Suprapubic skin (tissue), 4 donors: Measurements from ENCODE around the gene SLCO3A1.

ENCODE experiments used
- POLR2A ChIP-seq, 2 donors: fragments of 450-650 bp; IDR thresholded peaks; one replicate each; pipeline ENCODE4 v1.6.1; 2017; ENCODE audit warnings: antibody characterized with exemption in 2 of 2, mild to moderate bottlenecking in 2 of 2, moderate library complexity in 2 of 2
- POLR2AphosphoS5 ChIP-seq, 3 donors: sonication (generic); formaldehyde crosslinking; IDR thresholded peaks; one replicate each; pipeline ENCODE4 v1.6.1; 2017; ENCODE audit warnings: antibody characterized with exemption in 3 of 3
- TF ChIP-seq, protein P1 (sequence below), 2 donors: fragments of 200-600 bp in 1 of 2; fragments of 450-650 bp in 1 of 2; sonication (generic) in 1 of 2; IDR thresholded peaks; one replicate each; pipeline ENCODE4 v1.5.1; 2016 to 2019; ENCODE audit warnings: antibody characterized with exemption in 2 of 2, mild to moderate bottlenecking in 1 of 2, moderate library complexity in 1 of 2

DNA sequence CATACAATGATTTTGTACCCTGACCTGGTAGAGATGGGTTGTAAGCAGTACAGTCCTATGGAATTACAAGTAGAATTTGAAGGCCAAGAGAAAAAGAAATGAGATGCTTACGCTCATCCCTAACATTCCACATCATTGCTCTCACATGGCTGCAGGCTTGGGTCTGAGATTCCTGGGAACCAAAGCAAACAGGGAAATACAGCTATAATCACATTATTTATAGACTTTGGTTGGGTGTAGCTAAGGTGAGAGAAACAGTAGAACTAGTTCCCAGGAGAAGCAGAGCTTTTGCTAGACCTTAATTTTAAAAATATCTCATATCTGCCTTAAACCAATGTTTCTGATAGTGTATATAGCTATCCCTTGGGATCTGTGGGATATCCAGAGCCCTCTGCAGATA, 51.4 kb downstream of the SLCO3A1 start:
- TF ChIP-seq POLR2A (IDR thresholded peaks at IDR 0.05) (no peak), POLR2AphosphoS5 (IDR thresholded peaks at IDR 0.05) (no peak)
- TF ChIP-seq, protein P1, sequence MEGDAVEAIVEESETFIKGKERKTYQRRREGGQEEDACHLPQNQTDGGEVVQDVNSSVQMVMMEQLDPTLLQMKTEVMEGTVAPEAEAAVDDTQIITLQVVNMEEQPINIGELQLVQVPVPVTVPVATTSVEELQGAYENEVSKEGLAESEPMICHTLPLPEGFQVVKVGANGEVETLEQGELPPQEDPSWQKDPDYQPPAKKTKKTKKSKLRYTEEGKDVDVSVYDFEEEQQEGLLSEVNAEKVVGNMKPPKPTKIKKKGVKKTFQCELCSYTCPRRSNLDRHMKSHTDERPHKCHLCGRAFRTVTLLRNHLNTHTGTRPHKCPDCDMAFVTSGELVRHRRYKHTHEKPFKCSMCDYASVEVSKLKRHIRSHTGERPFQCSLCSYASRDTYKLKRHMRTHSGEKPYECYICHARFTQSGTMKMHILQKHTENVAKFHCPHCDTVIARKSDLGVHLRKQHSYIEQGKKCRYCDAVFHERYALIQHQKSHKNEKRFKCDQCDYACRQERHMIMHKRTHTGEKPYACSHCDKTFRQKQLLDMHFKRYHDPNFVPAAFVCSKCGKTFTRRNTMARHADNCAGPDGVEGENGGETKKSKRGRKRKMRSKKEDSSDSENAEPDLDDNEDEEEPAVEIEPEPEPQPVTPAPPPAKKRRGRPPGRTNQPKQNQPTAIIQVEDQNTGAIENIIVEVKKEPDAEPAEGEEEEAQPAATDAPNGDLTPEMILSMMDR (IDR thresholded peaks at IDR 0.05): no peak
